GM18526 (cell line): ENCODE results near the gene STARD3.
A peak's percentile ranks its signal among the peaks of the same experiment; 100 is the strongest.

Source experiments
- POLR2A ChIP-seq: IDR thresholded peaks from 3 replicates; pipeline ENCODE4 v1.6.1; 2011; ENCODE audit not compliant: insufficient read length; ENCODE audit errors: extremely low read depth

STARD3 gene

DNA sequence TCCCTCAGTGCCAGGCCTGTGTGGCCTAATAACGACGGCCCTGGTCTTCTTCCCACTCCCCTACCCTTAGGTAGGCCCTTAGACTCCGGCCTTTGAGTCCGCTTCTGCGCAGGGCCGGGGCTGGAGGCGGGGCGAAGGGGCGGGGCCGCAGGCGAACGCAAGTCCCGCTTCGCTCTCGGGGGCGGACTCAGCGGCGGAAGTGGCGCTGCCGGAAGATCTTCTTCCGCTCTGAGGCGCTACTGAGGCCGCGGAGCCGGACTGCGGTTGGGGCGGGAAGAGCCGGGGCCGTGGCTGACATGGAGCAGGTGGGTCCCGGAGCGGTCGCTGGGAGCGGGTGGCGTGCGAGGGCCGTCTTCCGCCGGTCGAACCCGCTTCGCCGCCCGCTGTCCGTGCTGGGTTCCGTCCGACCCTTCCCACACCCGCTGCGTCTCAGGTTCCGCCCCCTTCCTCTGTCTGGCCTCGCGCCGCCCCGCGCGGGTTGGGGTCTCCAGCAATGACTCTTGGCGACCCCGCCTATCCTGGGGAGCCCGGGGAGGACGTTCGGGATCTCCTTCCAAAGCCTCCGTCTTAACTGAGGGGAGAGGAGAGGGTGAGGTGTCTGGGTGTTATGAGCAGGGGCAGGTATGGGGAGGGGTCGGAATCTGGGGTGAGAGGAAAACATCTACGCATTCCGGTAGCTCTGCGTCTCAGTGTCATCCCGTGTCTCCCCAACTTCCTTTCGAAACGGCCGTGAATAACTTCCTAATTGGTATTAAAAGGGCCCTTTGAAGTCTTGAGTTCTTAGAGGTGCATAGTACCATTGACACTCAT lies at the start of gene STARD3:
TSS of gene STARD3 (plus strand) at position 218 of the 810 bp plus-strand sequence. CDS start 16,388 bp downstream, outside the sequence.
- TF ChIP-seq POLR2A: peak; percentile 67

GRCh38 chr17:39591958-39592954 lies 44.7 kb upstream of the STARD3 start:
- TF ChIP-seq POLR2A: no peak

- no peak for TF ChIP-seq POLR2A
These were observed 43.6 kb upstream of the STARD3 start for GRCh38 chr17:39593371-39593770.

DNA sequence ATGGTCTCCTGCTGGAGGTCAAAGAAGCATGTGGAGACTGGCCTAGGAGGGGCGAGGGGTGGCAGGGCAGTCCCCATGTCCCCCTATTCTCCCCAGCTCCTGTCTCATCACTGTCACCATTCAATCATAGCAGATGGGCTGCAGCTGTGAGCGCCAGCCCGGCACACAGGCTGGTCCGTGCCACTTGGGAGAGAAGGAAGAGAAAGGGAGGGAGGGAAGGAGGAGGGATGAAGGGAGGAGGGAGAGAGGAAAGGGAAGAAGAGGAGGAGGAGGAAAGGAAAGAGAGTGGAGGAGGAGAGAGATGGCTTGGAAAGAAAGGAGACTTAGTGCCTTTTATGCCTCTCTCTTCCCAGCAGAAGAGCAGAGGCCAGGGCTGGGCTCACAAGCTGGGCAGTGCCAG lies 41.6 kb upstream of the STARD3 start:
- no peak for TF ChIP-seq POLR2A

DNA sequence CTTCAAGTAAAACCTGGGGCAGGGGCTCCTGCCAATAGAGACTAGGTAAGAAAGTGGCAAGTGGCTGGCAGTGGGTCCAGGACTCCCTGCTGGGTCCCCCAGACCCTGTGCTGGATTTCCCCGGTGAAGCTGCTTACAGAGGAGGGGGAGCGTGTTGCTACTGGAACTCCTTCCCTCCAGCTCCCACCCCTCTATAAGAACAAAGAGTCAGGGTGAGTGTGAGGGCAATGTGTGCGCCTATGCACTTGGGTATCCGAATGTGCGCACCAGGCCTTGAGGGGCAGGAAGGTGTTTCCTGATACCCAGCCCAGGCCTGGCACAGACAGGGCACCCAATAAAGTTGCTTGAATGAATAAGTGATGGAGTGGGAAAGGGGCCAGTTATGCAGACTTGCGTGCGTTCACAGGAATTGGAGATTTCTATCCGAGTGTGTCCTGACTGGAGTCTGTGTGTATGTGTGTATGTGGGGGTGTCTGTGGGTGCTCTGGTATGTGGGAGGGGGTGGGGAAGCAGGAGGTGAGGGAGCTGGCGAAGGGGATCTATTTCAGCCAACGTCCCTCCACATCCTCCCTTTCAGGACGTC lies 40.9 kb upstream of the STARD3 start:
- TF ChIP-seq POLR2A: no peak

DNA sequence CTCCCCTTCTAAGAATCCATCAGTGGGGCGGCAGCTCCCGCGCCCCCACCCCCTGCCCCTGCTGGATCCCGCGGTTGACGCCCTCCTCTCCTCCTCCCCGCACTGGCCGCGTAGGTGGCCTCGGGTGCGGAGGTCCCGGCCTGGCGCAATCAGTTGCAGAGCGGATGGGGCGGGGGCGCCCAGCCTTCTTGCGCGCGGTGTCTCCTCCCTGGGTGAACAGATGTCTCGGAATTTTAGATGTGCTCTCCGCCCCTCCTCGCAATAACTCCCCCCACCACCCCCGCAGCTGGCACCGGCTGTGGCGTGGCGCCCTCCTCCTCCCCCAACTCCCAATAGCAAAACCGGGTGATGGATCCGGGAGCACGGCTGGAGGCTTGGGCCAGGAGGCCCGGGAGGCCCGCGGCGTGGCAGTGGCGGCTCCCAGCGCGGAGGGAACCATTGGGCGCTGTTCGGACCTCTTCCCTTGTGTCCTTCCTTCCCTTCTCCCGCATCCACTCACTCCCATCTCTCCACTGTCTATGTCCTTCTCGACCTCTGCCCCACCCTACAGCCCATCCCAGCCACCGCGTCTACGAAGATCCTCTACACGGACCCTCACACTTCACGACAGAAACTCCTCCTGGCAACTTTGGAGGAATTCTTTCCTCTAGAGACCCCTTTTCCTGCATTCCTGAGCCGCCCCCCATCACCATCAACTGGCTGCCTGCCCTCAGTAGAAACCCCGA lies 40.2 kb upstream of the STARD3 start:
- no peak for TF ChIP-seq POLR2A

DNA sequence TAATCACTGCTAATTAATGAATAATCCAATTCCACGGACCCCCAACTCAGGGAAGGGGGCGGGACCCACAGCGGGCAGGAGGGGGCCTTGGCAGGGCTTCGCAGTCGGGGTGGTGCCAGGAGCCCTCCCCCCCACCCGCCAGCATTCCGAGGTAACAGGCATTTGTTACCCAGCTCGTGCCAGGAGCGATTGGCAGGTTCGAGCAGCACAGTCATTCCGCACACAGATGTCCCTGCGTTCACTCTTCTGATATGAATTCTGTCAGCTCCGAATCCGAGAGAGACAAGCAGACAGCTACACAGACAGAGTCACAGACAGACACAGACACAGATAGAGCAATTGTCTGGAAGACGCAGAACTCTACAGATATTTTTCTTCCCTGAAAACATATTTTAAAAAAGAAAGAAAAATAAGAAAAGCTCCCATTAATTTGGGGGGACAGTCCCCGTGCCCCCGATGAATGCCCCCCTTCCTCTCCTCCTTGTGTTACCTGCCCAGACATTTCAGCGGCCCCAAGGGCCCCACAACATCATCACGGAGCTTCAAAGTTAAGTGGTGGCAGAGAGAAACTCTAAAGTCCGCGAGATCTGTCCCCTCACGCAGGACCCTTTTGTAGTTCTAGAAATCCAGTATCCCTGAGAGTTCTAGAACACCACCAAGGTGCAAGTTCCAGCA lies 39.4 kb upstream of the STARD3 start:
- no peak for TF ChIP-seq POLR2A

DNA sequence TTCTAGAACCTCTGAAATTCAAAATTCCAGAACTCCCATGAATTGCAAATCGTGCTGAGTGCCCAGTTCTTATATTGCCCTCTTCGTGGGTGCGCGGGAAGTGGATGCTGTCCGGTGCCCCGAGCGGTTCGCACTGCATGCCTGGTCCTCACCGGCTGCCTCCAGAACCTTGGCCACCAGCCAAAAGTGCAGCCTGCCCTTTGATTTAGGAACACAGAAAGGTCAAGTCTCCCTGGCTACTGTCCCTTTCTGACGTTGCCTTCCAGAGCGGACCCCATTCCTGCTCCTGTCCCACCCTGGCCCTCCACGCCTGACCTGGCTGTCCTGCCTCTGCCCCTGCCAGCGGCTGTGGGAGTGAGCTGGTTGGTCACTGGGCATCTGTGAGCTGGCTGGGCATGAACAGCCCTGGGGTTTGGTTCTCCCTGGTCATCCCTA lies 38.9 kb upstream of the STARD3 start:
- no peak for TF ChIP-seq POLR2A

DNA sequence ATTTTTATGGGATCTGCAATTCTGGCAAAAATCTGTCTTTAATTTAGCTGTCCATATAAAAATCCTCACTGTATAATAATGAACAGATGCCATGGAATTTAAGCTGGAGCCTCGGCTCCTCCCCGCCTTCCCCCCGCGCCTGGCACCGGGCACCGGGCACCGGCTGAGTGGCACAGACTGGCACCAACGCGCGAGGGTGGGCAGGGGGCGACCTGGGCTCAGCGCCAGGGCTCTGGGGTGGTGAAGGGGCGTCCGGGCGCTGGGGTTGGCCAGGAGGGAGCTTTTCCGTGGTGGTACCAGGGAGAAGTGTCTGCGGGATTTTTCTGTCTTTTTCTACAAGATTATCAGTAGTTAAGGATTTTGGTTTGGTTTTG lies 38.3 kb upstream of the STARD3 start:
- TF ChIP-seq POLR2A: no peak

GRCh38 chr17:39599004-39599664 lies 37.8 kb upstream of the STARD3 start:
- TF ChIP-seq POLR2A: no peak

- TF ChIP-seq POLR2A: no peak
These were observed 37.2 kb upstream of the STARD3 start for GRCh38 chr17:39599665-39600231.

DNA sequence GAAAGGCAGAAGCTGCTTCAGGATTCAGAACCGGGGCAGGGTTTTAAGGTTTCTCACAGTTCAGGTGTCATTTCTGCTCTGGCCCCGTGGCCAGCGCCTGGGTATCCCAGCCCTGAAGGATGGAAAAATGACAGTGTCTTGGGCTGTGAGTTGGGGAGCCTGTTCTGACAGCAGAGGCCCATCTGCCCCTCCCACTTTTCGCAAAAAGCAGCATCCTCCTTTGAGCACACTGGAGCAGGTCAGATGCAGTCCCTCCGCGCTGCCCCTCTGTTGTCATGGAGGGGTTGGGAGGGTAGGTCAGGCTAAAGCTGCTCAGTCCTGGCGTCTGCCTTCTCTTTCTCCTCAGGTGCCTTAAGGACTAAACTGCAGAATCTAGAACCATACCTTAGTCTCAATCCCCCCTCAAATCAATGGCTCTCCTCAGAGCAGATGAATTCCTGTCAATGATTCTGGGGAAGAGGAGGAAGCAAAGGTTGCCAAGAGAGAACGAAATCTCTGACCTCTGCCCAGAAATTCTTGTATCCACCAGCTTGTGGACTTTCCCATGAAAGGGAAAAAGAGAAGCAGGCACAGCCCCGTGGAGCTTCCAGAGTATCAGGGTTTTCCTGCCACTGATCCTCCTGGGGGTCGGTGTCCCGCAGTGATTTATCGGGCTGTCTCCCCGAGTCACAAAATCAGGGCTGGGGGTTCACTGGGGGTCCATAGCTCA lies 36.5 kb upstream of the STARD3 start:
- no peak for TF ChIP-seq POLR2A
